Ovary (tissue), 3 donors: ENCODE results near the gene RMDN3.

Experiments used
- POLR2A ChIP-seq: fragments of 450-650 bp; IDR thresholded peaks from one replicate; pipeline ENCODE4 v1.6.1; 2017; ENCODE audit warnings: antibody characterized with exemption, mild to moderate bottlenecking, moderate library complexity
- TF ChIP-seq, protein P1 (sequence below), 3 donors: fragments of 450-650 bp in 2 of 3; fragments of 200-600 bp in 1 of 3; IDR thresholded peaks; one replicate each; pipeline versions ENCODE4 v1.5.1 to v1.8.0; 2016 to 2022; ENCODE audit warnings: antibody characterized with exemption in 3 of 3, mild to moderate bottlenecking in 1 of 3
- donor health status: DM: no; HTN: no; CAD: no.

DNA sequence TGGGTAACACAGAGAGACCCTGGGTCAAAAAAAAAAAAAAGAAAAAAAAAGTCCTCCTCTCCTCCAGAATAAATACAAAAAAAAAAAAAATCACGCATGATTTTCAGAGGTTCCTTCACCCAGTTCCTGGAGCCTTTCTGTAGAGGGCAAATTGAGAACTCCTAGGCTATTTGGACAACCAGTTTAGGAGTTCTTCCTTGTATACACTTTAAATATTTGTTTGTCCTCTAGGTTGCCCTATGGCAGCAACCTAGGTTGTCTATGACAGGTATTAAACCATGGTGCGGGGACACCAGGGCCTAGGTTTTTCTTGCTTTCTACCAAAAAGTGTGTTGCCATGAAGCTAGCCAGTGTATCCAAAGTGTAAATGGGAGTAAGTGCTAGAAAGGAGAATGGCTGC lies 48.0 kb upstream of the RMDN3 start:
- TF ChIP-seq POLR2A: no peak
- TF ChIP-seq, protein P1, sequence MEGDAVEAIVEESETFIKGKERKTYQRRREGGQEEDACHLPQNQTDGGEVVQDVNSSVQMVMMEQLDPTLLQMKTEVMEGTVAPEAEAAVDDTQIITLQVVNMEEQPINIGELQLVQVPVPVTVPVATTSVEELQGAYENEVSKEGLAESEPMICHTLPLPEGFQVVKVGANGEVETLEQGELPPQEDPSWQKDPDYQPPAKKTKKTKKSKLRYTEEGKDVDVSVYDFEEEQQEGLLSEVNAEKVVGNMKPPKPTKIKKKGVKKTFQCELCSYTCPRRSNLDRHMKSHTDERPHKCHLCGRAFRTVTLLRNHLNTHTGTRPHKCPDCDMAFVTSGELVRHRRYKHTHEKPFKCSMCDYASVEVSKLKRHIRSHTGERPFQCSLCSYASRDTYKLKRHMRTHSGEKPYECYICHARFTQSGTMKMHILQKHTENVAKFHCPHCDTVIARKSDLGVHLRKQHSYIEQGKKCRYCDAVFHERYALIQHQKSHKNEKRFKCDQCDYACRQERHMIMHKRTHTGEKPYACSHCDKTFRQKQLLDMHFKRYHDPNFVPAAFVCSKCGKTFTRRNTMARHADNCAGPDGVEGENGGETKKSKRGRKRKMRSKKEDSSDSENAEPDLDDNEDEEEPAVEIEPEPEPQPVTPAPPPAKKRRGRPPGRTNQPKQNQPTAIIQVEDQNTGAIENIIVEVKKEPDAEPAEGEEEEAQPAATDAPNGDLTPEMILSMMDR (IDR thresholded peaks at IDR 0.05): no peak
